Activated CD4-positive, alpha-beta memory T cell treated with anti-CD3 and anti-CD28 coated beads, Interleukin-2, amount 10 ng/mL, durations not matched to agents 7 days and 5 days (primary cell): ENCODE results near the gene SDF4. TPM values are rescaled to one million over a fixed set of nuclear protein-coding genes. Genes with fewer than 3 reads are reported as not detected.
A peak's percentile ranks its signal among the peaks of the same experiment; 100 is the strongest.

Source experiments
- CTCF ChIA-PET: fragments of 350-600 bp; sonication (Branson Sonifier 250); formaldehyde crosslinking; loops from one replicate; lab custom pipeline; 2021; ENCODE audit warnings: antibody characterized with exemption, inconsistent platforms; lab: Charles Lee
- POLR2A ChIA-PET: fragments of 350-600 bp; sonication (Branson Sonifier 250); formaldehyde crosslinking; loops from one replicate; lab custom pipeline; 2021; ENCODE audit warnings: antibody characterized with exemption; lab: Charles Lee
- DNase-seq: peaks from one replicate; pipeline ENCODE4 v3.0.0-alpha.2; 2020
- H3K27ac Mint-ChIP-seq: one replicate; pipeline ENCODE4 v1.8.0; 2021; ENCODE audit warnings: mild to moderate bottlenecking, mixed read lengths
- H3K27me3 Mint-ChIP-seq: one replicate; pipeline ENCODE4 v1.8.0; 2021; ENCODE audit warnings: mixed read lengths
- H3K36me3 Mint-ChIP-seq: one replicate; pipeline ENCODE4 v1.8.0; 2021; ENCODE audit warnings: low read depth, mixed read lengths
- H3K4me1 Mint-ChIP-seq: one replicate; pipeline ENCODE4 v1.8.0; 2021; ENCODE audit warnings: mixed read lengths
- H3K4me3 Mint-ChIP-seq: one replicate; pipeline ENCODE4 v1.8.0; 2021; ENCODE audit warnings: mild to moderate bottlenecking, mixed read lengths
- H3K9me3 Mint-ChIP-seq: one replicate; pipeline ENCODE4 v1.8.0; 2021; ENCODE audit warnings: mixed read lengths
- total RNA-seq, 2 experiments: library from RNA; stranded (reverse); gene quantifications; one replicate each; pipeline ENCODE4 v1.2.3, GENCODE V29; 2021

SDF4 gene, protein sequence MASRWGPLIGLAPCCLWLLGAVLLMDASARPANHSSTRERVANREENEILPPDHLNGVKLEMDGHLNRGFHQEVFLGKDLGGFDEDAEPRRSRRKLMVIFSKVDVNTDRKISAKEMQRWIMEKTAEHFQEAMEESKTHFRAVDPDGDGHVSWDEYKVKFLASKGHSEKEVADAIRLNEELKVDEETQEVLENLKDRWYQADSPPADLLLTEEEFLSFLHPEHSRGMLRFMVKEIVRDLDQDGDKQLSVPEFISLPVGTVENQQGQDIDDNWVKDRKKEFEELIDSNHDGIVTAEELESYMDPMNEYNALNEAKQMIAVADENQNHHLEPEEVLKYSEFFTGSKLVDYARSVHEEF
- 100 to 1,000 TPM; 181 TPM for total RNA-seq

- ChIA-PET CTCF (interaction anchor here (0.8 to 3.7 kb wide), 11 partner anchors 12 to 212 kb away, joined by 3 to 47 read pairs (median 3); partner anchors contain the start of gene UBE2J2), POLR2A (interaction anchor here (0.8 to 3.2 kb wide), 17 partner anchors 9 to 191 kb away, joined by 3 to 21 read pairs (median 6); partner anchors contain the start of genes TNFRSF18, TNFRSF4 and UBE2J2)
- peaks cover 47% of the 10 kb centered on the region for H3K36me3 Mint-ChIP-seq
- peak; percentile 97 for DNase-seq
- no peaks in the 10 kb centered on the region for H3K27me3 Mint-ChIP-seq
- peak within 1 kb of the TSS; percentile 85 for H3K4me3 Mint-ChIP-seq
- peak within 1 kb of the TSS; percentile 91 for H3K27ac Mint-ChIP-seq
- peaks cover 37% of the 10 kb centered on the region for H3K4me1 Mint-ChIP-seq
- peaks cover 3% of the 10 kb centered on the region for H3K9me3 Mint-ChIP-seq
These were observed at the start of gene SDF4 for GRCh38 chr1:1231400-1232207. TSS of gene SDF4 (minus strand) at chr1:1232001. CDS start at chr1:1228772, 3,229 bp downstream.

DNA sequence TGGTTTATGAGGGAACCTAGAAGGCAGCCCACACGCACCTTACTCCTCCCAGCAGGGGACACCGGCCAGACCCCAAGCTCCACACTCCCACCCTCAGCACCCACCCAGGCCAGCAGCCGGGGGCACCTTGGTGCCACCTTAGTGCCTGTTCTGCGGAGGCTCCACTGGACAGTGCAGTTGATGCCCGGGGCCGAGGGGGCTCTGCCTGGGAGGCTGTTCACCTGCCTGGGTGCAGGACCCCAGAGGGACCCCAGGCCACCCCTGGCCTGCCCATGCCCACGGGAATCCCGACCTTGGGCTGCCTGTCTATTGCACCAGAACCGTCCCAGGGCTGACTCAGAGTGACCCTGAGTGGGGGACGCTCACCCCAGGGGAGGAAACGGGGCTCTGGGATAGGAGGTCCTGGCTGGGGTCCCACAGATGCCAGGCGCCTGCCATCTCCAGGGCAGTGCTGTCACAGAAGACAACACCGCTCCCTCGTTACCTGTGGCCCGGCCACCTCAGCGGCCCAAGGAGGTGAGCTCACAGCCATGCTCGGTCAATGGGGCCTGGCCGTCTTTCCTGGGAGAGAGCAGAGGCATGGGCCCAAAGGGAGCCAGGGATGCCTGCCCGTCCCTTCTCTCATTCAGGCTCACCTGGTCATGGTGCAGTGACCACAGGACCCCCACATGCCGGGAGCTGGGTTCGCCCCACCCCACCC is 49.1 kb upstream of the SDF4 start:
- POLR2A ChIA-PET, result no interaction called here
- no peaks in the 10 kb centered on the region for H3K9me3 Mint-ChIP-seq
- H3K27ac Mint-ChIP-seq, result no peak overlapping the region
- peaks cover 3% of the 10 kb centered on the region for H3K4me1 Mint-ChIP-seq
- H3K4me3 Mint-ChIP-seq, result no peak overlapping the region
- DNase-seq, result no peak
- CTCF ChIA-PET, result no interaction called here
- no peaks in the 10 kb centered on the region for H3K36me3 Mint-ChIP-seq
- no peaks in the 10 kb centered on the region for H3K27me3 Mint-ChIP-seq

GRCh38 chr1:1279028-1279427 is 47.2 kb upstream of the SDF4 start:
- POLR2A ChIA-PET, result no interaction called here

GRCh38 chr1:1278620-1279019 is 46.8 kb upstream of the SDF4 start:
- H3K9me3 Mint-ChIP-seq, result no peaks in the 10 kb centered on the region
- H3K4me3 Mint-ChIP-seq, result no peak overlapping the region
- peaks cover 8% of the 10 kb centered on the region for H3K4me1 Mint-ChIP-seq
- DNase-seq, result no peak
- ChIA-PET CTCF (interaction anchor here (0.7 to 1.1 kb wide), 2 partner anchors 13 to 17 kb away, joined by 3 to 6 read pairs; no protein-coding TSS in a partner anchor), POLR2A (no interaction called here)
- H3K27me3 Mint-ChIP-seq, result no peaks in the 10 kb centered on the region
- no peak overlapping the region for H3K27ac Mint-ChIP-seq
- H3K36me3 Mint-ChIP-seq, result no peaks in the 10 kb centered on the region

More at GRCh38 chr1:1279028-1279427, 47.2 kb upstream of the SDF4 start:
- CTCF ChIA-PET, result interaction anchor here (0.7 to 1.1 kb wide), 2 partner anchors 13 to 17 kb away, joined by 3 to 6 read pairs; no protein-coding TSS in a partner anchor
- Mint-ChIP-seq H3K4me1 (peaks cover 8% of the 10 kb centered on the region), H3K27ac (no peak overlapping the region), H3K27me3 (no peaks in the 10 kb centered on the region), H3K9me3 (no peaks in the 10 kb centered on the region), H3K36me3 (no peaks in the 10 kb centered on the region), H3K4me3 (no peak overlapping the region)
- no peak for DNase-seq

DNA sequence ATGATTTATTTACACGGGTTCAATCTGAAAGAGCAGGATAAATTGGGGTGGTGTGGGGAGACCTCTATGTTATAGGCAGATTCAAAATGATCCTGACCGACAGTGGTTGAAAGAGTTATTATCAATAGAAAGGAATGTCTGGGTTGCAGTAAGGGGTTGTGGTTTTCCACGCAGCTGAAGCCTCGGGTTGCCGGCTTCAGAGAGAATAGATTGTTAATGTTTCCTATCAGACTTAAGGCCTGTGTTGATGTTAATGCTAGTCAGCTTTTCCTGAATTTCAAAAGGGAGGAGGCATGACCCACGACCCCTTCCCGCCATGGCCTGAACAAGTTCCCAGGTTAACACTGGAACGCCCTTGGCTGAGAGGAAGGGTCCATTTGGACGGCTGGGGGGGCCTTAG is 44.0 kb upstream of the SDF4 start:
- POLR2A ChIA-PET, result no interaction called here
- Mint-ChIP-seq H3K36me3 (peaks cover 17% of the 10 kb centered on the region), H3K27me3 (no peaks in the 10 kb centered on the region), H3K9me3 (no peaks in the 10 kb centered on the region), H3K4me3 (peak overlapping the region; percentile 20), H3K27ac (no peak overlapping the region), H3K4me1 (peaks cover 27% of the 10 kb centered on the region)
- CTCF ChIA-PET, result interaction anchor here (1.1 kb wide), 1 partner anchor 45 kb away, joined by 3 read pairs; no protein-coding TSS in a partner anchor
- no peak for DNase-seq

GRCh38 chr1:1274931-1275431 is 43.2 kb upstream of the SDF4 start:
- Mint-ChIP-seq H3K9me3 (no peaks in the 10 kb centered on the region), H3K27ac (no peak overlapping the region), H3K4me1 (peaks cover 36% of the 10 kb centered on the region), H3K4me3 (peak overlapping the region; percentile 63), H3K36me3 (peaks cover 26% of the 10 kb centered on the region), H3K27me3 (no peaks in the 10 kb centered on the region)
- POLR2A ChIA-PET, result interaction anchor here (1.2 kb wide), 1 partner anchor 113 kb away, joined by 3 read pairs; no protein-coding TSS in a partner anchor
- CTCF ChIA-PET, result interaction anchor here (1.1 kb wide), 1 partner anchor 44 kb away, joined by 3 read pairs; no protein-coding TSS in a partner anchor
- no peak for DNase-seq

- H3K9me3 Mint-ChIP-seq, result no peaks in the 10 kb centered on the region
- no peak for DNase-seq
- peaks cover 39% of the 10 kb centered on the region for H3K4me1 Mint-ChIP-seq
- POLR2A ChIA-PET, result interaction anchor here (0.9 to 1.8 kb wide), 6 partner anchors 8 to 113 kb away, joined by 3 to 16 read pairs (median 4); partner anchors contain the start of genes B3GALT6, SDF4 and TNFRSF4
- H3K27ac Mint-ChIP-seq, result peak overlapping the region; percentile 31
- CTCF ChIA-PET, result interaction anchor here (1.4 to 1.5 kb wide), 3 partner anchors 18 to 152 kb away, joined by 4 to 8 read pairs (median 6); no protein-coding TSS in a partner anchor
- H3K4me3 Mint-ChIP-seq, result peak overlapping the region; percentile 63
- H3K27me3 Mint-ChIP-seq, result no peaks in the 10 kb centered on the region
- peaks cover 26% of the 10 kb centered on the region for H3K36me3 Mint-ChIP-seq
These were observed 42.6 kb upstream of the SDF4 start for GRCh38 chr1:1274299-1274930.

DNA sequence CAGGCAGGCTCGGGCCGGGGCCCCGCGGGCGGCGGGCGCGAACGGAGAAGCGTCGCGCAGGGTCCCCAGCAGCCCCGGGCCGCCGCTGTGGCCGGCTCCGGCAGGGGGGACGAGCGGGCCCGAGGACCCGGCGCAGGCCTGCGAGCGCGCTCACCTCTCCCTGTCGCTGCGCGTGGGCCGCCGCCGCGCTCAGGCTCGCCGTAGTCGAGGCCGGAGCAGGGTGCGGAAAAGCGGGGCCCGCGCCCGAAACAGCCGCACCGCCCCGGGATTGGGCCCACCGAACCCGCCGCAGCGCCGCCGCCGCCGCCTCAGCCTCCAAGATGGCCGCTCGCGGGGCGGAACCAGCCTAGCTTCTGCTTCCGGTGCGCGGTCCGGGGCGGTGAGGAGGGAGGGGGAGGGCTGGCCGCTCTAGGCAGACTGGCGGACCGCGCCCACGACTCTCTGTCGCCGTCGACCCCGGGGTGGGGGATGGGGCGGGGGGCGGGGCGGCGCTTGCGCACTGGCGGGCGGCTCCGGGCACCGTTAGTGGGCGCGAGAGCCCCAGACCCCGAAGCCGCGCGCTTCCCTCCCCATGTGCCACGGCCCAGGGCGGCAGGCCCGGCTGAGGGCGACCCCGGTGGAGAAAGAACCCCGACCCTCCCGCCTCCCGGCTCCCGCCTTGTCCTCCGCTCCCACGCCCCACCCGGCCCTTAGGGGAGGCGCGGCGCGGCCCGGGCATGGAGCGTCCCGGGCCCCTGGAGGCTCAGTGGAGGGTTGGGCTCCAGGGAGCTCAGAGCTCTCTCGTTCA is 41.9 kb upstream of the SDF4 start, which contains the start of gene UBE2J2:
Gene UBE2J2, minus strand, starts transcription at position 343 of the 787 bp plus-strand sequence. CDS start 5,862 bp downstream, outside the sequence.
- Mint-ChIP-seq H3K4me3 (peak within 1 kb of the TSS; percentile 87), H3K36me3 (peaks cover 28% of the 10 kb centered on the region), H3K4me1 (peaks cover 39% of the 10 kb centered on the region), H3K9me3 (no peaks in the 10 kb centered on the region), H3K27ac (peak within 1 kb of the TSS; percentile 82), H3K27me3 (no peaks in the 10 kb centered on the region)
- ChIA-PET POLR2A (interaction anchor here (0.6 to 1.8 kb wide), 8 partner anchors 9 to 126 kb away, joined by 3 to 16 read pairs (median 4); partner anchors contain the start of genes B3GALT6, SDF4 and TNFRSF4), CTCF (interaction anchor here (1.4 to 1.5 kb wide), 3 partner anchors 18 to 151 kb away, joined by 4 to 8 read pairs (median 6); no protein-coding TSS in a partner anchor)
- peak; percentile 94 for DNase-seq

DNA sequence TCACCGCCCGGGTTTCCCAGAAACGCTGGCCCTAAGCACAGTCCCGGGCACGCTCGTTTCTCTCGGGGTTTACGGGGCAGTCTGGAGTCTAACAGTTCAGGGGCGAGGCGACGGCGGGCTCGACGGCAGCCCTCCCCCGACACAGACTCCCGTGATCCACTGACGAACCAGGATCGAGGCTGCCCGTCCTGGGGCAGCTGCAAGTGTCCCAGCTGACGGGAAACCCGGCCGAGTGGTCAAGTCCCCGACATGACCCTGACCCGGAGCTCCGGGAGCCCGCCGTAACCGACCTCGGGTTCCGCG is 41.4 kb upstream of the SDF4 start:
- DNase-seq, result no peak
- peak overlapping the region; percentile 87 for H3K4me3 Mint-ChIP-seq
- peaks cover 32% of the 10 kb centered on the region for H3K36me3 Mint-ChIP-seq
- H3K27me3 Mint-ChIP-seq, result no peaks in the 10 kb centered on the region
- ChIA-PET POLR2A (interaction anchor here (0.6 to 1.8 kb wide), 6 partner anchors 9 to 125 kb away, joined by 3 to 16 read pairs (median 4); partner anchors contain the start of genes B3GALT6, SDF4 and TNFRSF4), CTCF (interaction anchor here (1.4 to 1.5 kb wide), 3 partner anchors 19 to 151 kb away, joined by 4 to 8 read pairs (median 6); no protein-coding TSS in a partner anchor)
- no peaks in the 10 kb centered on the region for H3K9me3 Mint-ChIP-seq
- peaks cover 39% of the 10 kb centered on the region for H3K4me1 Mint-ChIP-seq
- peak overlapping the region; percentile 82 for H3K27ac Mint-ChIP-seq

- H3K9me3 Mint-ChIP-seq, result no peaks in the 10 kb centered on the region
- ChIA-PET POLR2A (interaction anchor here (0.6 to 2.0 kb wide), 5 partner anchors 8 to 124 kb away, joined by 3 to 16 read pairs (median 4); partner anchors contain the start of genes AURKAIP1, B3GALT6 and SDF4), CTCF (interaction anchor here (0.9 to 1.4 kb wide), 2 partner anchors 41 to 213 kb away, joined by 3 to 4 read pairs; no protein-coding TSS in a partner anchor)
- H3K27me3 Mint-ChIP-seq, result no peaks in the 10 kb centered on the region
- peak; percentile 26 for DNase-seq
- H3K27ac Mint-ChIP-seq, result peak overlapping the region; percentile 82
- H3K4me3 Mint-ChIP-seq, result peak overlapping the region; percentile 87
- peaks cover 35% of the 10 kb centered on the region for H3K36me3 Mint-ChIP-seq
- H3K4me1 Mint-ChIP-seq, result peaks cover 39% of the 10 kb centered on the region
These were observed 40.8 kb upstream of the SDF4 start for GRCh38 chr1:1272341-1273208.
